Activated naive CD4-positive, alpha-beta T cell treated with anti-CD3 and anti-CD28 coated beads, Interleukin-2, amount 50 U/mL, for 16 hours (primary cell): Measurements from ENCODE around the gene COL6A6.

Experiments used
- DNase-seq: peaks from one replicate; pipeline ENCODE4 v3.0.0-alpha.2; 2020

COL6A6 gene, protein sequence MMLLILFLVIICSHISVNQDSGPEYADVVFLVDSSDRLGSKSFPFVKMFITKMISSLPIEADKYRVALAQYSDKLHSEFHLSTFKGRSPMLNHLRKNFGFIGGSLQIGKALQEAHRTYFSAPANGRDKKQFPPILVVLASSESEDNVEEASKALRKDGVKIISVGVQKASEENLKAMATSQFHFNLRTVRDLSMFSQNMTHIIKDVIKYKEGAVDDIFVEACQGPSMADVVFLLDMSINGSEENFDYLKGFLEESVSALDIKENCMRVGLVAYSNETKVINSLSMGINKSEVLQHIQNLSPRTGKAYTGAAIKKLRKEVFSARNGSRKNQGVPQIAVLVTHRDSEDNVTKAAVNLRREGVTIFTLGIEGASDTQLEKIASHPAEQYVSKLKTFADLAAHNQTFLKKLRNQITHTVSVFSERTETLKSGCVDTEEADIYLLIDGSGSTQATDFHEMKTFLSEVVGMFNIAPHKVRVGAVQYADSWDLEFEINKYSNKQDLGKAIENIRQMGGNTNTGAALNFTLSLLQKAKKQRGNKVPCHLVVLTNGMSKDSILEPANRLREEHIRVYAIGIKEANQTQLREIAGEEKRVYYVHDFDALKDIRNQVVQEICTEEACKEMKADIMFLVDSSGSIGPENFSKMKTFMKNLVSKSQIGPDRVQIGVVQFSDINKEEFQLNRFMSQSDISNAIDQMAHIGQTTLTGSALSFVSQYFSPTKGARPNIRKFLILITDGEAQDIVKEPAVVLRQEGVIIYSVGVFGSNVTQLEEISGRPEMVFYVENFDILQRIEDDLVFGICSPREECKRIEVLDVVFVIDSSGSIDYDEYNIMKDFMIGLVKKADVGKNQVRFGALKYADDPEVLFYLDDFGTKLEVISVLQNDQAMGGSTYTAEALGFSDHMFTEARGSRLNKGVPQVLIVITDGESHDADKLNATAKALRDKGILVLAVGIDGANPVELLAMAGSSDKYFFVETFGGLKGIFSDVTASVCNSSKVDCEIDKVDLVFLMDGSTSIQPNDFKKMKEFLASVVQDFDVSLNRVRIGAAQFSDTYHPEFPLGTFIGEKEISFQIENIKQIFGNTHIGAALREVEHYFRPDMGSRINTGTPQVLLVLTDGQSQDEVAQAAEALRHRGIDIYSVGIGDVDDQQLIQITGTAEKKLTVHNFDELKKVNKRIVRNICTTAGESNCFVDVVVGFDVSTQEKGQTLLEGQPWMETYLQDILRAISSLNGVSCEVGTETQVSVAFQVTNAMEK (N-terminal part only)

DNA sequence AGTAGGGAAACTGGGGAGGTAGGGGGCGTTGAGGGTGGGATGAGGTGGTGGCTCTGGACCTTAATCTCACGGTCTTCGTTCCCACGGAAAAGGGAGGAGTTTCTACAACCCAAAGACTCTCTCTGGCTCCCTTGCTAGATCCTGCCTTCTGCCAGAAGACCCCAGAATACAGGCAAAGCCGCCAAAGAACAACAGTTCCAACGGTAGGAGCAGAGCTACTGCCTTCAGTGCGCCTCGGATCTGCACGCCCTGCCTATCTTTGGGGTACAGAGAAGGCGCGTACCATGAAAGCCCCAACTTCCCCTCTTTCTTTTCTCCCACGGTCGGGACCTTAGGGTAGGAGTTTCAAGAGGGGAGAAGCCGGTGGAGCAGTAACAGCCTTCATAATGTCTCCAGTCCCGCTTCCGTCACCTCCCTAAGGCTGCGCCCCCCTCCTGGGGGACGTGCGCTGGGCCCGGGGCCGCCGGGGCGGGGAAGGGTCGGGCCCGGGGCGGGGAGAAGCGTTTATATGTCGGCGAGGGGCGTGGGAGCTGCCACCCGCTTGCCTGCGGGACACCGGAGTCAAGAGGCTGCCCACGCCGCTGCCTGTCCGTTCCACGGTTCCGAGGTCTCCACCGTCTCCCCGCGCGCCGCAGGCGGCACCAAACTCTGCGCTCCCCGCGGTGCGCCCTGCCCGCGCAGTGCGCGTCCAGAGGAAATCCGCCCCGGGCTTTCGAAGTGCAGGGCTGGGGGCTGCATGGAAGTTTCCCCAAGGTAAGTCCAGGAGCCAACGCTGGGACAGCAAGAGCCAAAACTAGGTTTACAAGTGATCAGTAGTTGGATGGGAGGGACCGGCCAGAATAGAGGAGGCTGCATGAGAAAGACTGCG is at the start of gene COL6A6:
Gene COL6A6, plus strand, starts transcription at position 533 of the 868 bp plus-strand sequence. CDS start 43,188 bp downstream, outside the sequence.
- DNase-seq = no peak

DNA sequence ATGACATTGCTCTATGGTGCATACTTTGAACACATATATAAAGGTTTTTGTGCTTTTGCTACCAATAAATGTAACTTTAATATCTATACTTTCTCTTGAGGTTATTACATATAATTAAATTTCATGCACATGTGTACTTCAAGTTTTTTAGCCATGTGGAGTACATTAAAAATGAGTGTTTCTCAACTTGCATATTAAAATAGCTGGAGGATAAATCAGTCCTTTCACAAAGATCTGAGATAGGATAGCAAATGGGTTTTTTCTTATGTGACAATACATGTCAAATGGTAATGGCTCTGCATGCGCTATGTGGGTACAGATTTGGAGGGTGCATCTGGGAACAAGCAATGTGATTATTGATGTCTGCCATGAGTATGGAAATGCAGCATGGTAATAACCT is 48.7 kb upstream of the COL6A6 start:
- DNase-seq = no peak

DNA sequence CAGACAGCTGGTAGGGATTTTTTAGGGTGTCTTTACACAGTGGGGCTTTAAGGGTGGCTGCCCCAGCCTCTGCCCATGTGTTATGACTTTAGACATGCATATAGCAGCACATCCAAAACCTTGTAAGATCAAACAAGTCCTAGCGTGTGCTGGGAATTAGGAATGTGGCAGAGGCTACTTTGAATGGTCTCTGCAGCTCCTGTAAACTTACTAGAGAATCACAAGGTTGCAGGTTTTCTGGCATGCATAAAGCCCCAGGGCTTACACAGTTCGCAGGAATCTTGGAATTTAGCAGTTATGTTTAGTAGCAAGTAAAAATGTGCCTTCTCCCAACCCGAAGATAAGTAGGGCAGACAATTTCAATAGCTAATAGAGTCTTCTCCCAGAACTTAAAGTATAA is 46.9 kb upstream of the COL6A6 start:
- DNase-seq = no peak

DNA sequence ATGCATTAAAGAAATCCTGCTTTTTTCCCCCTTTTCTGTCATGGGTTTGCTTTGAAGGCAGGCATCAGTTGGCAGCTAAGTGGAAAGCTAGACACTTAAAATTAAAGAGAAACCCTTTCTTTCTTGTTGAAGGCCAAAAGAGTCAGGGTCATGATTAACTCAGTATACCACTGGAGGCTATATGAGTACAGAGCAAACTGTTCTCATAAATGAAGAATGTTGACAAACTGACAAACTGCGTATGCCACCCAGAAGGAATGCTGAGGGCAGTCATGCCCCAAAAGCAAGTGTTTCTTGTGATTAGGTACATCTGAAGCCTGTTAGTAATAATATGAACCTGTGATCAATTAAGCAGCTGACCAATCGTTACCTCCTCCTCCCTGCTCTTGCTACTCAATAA is 43.6 kb upstream of the COL6A6 start:
- no peak for DNase-seq

DNA sequence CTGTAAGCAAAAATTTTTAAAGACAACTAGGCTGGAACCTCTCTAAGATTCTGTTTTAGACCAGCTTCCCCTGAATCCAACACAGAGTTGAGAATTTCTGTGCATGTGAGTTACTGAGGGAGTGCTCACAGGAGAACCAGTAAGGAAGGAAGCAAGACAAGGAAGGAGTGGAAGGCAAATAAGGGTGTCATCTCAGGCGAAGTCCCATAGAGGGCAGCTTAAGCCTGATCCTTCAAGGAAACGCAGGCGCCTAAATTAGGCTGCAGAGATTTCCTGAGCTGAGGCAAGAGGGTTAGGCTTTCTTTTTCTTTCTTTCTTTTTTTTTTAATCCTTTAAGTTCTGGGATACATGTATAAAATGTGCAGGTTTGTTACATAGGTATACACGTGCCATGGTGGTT is 36.2 kb upstream of the COL6A6 start:
- no peak for DNase-seq

DNA sequence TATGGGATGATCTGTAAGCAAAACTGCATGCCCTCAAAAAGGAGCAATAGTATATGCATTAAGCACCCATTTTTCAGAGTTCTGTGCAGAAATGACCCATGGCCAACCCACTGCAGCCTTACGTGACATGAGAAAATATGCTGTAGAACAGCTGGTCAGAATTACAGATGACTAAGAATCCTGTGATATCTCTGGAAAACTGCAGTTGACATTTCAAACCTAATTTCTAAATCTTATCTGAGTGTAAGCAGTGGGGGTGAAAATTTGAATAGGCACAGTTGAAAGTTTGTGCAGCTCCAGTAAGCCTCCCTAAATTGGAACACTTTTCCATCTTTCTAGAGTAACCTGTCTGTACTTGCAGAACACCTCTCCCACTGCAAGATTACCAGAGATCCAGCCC is 28.7 kb upstream of the COL6A6 start:
- no peak for DNase-seq

DNA sequence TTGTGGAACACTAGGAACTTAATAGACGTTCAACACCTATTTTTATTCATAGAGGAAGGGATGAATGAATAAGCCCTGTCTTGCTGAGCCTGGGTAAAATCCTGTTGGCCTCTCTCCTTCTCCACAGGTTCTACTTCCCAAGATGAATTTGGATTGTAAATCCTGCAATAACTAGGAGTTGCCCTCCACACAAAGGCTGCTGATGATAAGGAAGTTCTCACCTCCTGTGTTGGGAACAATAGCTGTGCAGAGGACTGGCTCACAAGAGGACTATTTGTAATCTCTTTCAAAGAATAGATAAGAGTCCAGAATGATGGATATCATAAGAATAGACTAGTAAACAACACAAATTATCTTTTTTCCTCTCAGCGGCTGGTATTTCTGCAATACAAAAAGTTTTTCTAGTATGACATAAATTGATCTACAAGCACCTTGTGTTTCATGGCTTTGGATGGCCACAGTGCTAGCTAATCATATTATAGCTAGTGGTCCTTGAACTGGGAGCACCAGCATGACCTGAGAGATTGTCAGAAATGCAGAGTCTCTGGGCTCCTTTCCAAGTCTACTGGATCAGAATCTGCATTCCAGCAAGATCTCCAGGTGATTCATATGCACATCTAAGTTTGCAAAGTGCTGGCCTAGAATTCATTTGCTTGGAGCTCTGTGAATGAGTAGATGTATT is 28.1 kb upstream of the COL6A6 start:
- DNase-seq = no peak

DNA sequence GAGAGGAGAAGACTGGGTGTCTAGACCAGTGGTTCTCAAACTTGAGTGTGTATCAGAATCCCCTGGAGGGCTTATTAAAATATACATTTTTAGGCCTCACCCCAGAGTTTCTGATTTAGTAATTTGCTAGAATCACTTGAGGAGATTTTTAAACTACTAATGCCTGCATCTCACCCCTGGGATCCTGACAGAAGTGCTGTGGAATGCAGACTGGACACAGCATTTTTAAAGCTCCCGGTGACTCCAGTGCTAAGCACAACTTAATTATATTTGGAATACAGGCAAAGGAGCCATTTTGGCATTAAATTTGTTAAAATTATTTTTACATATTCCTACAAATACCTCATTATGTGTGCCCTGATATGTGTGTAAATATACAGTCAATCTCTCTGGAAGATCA is 26.7 kb upstream of the COL6A6 start:
- no peak for DNase-seq

DNA sequence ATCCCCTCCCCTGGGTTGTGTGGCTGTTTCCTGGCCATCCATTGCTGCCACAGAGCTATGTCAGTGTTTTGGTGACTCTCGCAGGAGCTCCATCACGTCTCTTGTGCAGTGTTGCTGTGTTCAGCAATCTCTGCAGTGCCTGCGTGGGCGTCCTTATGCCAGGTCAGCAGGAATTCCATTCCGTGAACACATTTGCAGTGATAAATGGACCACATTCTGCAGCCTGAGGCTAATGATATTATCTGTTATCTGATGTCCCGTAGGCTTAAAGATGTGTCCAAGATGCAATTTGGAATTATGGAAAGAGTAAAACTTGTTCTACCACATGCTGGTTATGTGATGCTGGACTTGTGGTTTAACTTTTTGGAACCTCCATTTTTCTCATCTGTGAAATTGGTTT is 25.5 kb upstream of the COL6A6 start:
- DNase-seq = no peak

DNA sequence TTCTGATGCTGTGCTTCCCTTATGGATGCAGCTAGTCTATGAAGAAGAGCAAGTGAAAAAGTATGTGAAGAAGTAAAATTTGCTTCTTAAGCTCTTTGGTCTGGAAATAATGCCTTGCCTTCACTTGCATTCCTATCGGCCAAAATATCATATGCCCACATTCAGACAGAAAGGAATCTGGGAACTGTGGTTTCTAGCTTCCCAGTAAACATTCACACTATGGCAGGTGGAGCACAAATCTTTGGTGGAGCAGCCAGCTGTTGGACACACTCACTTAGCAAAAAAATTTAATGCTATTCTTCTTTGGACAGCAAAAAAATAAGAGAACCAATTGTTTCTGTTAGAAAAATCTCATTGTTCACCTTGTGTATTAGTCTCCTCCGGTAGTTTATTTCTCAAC is 12.3 kb upstream of the COL6A6 start:
- DNase-seq = no peak

DNA sequence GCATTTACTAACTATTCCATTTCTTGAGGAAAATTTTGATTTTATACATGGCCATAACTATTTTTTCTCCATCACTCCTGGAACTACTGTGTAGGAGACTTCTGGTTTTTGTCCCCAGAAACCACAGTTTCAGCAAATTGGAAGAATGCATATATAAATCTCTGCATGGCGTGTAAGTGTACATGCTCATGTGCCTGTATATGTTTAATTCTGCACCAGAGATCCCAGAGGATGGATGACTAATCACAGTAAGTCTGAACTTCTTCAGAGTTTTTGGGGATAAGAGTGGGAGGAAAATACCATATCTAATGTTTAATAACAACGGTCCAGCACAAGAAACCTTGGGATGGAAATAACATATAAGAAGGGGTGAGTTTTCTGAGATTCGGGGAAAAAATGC is 10.9 kb upstream of the COL6A6 start:
- DNase-seq = no peak

DNA sequence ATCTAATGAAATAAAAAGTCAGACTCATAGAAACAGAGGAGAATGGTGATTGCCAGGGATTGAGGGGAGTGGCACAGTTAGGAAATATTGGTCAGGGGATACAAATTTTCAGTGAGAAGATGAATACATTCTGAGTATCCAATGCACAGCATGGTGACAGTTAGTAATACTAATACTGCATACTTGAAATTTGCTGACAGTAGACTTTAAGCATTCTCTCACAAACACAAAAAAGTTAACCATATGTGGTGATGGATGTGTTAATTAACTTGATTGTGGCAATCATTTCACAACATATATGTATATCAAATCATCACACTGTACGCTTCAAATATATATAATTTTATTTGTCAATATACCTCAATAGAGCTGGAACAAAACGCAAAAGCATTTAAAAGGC is 9.2 kb upstream of the COL6A6 start:
- DNase-seq = no peak

DNA sequence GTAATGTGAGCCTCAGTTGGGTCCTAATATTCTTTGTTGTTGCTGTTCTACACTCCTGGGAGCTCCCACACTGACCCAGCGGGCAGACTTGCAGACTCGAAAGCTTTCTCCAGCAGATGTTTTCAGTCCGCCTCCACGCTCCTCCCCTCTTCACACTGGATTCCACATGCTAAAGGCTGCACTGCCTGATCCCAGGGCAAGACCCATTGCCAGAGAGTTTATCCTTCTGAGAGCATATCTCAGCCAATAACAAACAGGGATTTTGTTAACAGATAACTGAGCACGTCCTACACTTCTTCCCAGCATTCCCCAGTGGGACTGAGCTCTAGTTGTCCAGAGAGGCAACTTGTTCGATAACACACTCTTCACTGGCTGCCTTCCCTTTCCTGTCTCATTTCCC is 8.0 kb upstream of the COL6A6 start:
- no peak for DNase-seq

DNA sequence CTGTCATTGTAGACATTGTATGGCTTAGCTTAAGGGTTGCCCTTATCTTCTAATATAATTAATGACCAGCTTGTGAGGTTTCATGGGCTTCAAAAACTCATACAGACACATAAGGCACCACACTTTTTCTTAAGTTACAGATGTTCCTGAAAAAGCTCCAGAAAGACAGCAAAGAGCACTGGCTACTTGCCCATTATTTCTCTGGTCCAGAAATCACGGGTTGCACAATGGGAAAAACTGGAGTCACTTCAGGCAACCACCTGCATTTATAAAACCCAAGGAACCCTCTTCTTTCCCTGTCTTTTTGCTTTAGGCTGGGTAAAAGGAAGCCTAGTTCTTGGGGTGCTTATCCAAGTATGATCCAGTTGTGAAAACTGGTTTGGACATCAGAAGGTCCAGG is 2.3 kb upstream of the COL6A6 start:
- no peak for DNase-seq

DNA sequence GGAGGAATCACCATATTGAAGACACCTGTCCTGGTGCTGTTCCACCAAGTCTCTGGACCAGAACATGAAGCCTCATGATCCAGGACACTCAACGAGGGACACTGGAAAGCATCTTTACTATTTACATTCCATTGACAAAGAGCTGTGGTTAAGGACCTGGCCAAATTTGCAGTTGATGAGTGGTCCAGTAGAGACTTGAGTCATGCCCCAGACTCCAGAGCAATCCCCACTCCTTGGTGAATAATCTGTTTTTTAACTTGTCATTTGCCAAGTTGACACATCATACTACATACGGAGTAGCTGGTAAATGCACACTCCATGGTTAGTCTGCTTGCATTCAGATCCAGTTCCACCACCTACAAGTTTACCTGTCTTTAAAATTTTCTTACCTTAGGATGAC is 1.2 kb upstream of the COL6A6 start:
- no peak for DNase-seq

DNA sequence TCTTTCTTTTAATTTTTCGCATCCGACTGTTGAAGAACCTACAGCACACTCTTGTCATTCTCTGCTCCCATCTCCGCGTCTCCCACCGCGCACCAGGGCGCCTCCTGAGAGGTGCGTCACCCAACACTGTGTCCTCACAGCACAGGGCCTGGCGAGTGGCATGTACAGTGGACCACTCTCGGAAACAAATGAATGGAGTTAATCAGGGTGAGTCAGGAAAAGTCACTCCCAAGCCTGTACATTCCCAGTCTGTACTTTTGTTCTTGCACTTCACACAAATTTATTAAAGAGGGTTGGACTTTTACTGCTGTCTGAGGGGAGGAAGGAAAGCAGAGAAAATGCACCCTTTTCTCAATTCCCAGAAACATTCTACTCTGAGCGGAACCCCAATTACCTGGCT is 625 bp downstream of the COL6A6 start:
- DNase-seq = no peak

DNA sequence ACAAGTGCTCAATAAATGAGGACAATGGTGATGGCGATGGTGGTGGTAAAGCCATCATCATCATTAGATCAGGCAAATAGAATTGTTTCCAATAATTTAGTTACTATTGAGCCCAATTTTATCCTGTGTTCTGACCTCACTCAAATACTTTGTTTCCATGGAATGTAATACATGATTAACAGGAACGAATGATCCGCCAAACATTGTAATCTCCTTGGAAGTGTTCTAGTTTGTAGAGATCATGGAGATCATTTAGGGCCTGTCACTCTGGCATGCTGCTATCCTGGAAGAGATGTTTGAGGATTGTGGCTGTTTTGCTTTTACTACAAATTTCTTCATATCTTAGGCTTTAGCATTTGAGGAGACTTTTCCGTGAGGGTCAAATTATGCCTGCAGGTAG is 2.8 kb downstream of the COL6A6 start:
- no peak for DNase-seq

DNA sequence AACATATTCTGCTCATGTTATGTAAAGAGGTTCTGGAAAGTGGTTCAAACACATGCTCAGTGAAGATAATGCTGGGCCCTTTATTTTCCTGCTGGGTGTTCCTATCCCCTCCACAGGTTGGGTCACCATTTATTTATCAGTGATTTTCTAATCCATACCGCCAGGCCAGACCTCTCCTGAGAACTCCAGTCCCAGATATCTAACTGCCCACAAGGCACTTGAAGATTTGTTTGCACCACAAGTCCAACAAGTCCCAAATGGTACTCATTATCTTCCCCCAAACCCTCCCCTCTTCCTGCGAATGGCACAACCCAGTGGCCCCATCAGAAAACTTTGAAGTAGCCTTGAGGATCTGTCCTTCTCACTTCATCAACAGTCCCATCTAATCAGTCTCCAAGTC is 5.4 kb downstream of the COL6A6 start:
- no peak for DNase-seq

DNA sequence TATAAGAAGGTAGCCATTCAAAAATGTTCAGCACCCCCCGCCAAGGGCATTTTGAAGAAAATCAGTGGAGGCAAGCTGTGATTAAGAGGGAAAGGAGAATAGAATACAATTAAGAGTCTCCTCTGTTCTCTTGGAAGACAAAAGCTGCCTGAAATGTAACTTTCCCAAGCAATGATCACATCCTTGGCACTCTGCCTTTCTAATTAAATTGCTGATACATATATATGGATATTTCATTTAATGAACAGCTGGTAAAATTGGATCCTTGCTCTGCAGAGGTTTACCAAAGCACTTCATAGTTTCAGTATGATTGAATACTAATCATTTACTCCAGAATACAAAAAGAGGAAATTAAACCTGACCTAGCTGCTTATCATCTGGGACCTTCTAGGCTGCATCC is 10.4 kb downstream of the COL6A6 start:
- DNase-seq = no peak

DNA sequence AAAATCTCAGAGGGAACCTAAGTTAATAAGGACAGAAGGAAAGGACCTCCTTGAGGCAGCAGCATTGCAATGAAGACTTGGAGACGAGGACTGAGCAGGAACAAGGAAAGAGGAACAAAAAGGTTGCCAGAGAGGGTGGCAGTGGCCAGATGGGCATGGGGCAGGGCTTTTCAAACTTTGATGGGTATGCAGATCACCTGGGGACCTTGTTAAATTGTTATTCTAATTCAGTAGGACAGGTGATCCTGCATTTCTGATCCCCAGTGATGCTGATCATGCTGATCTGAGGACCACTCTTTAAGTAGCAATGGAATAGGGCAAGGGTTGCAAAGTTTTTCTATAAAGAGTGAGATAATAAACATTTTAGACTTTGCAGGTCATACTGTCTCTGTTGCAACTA is 11.1 kb downstream of the COL6A6 start:
- no peak for DNase-seq

DNA sequence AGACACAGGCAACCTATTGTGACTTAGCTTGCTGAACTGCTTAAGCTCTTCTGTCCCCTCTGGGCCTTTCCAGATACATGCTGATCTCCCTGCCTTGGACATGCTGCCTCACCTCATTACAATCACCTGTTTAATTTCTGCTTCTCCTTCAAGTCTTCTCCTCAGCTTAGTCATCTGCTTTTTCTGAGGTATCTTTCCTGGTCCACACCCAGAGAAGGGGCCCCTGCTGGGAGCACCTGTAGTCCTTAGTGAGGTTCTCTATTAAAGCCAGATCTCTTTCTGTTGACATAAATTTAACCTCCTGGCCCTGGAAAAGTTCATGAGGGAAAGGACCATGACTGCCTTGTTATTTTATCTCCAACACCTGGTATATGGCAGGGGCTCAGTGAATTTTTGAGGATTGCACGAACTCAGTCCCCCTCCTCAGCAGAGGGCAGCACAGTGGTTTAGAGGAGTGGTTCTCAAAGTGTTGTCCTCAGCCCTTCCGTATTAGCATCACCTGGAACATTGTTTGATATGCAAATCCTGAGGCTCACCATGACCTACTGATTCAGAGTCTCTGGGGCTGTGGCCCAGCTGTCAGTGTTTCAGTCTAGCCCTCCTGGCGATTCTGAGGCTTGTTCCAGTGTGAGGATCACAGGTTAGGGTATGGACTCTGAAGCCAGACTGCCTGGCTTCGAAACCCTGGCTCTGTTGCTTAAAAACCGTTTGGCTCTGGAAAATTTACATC is 12.7 kb downstream of the COL6A6 start:
- no peak for DNase-seq
